AG04449 (cell line): ENCODE results near the gene COL15A1.

Experiments used
- CTCF ChIA-PET: fragments of 350-600 bp; formaldehyde crosslinking; extraction: SDS; loops from one replicate; lab custom pipeline; 2021; ENCODE audit warnings: antibody characterized with exemption; lab: Yijun Ruan, JAX
- POLR2A ChIA-PET: fragments of 400-600, 350-600 bp; formaldehyde crosslinking; extraction: SDS; loops from one replicate; lab custom pipeline; 2020; ENCODE audit warnings: antibody characterized with exemption, inconsistent platforms; lab: Yijun Ruan, JAX
- DNase-seq: peaks from one replicate; pipeline ENCODE4 v3.0.0-alpha.2; 2010; ENCODE audit warnings: low read depth, low spot score
- H3K4me3 ChIP-seq: 2 replicates; pipeline ENCODE4 v1.5.1; 2011; ENCODE audit warnings: low read depth, mild to moderate bottlenecking, control low read depth, low read length
- TF ChIP-seq, protein P1 (sequence below): IDR thresholded peaks from one replicate; pipeline ENCODE4 v1.5.1; 2011; ENCODE audit warnings: mild to moderate bottlenecking, moderate library complexity, low read length, control low read depth, inconsistent platforms; ENCODE audit not compliant: insufficient read depth; ENCODE audit errors: missing control alignments

Gene COL15A1

DNA sequence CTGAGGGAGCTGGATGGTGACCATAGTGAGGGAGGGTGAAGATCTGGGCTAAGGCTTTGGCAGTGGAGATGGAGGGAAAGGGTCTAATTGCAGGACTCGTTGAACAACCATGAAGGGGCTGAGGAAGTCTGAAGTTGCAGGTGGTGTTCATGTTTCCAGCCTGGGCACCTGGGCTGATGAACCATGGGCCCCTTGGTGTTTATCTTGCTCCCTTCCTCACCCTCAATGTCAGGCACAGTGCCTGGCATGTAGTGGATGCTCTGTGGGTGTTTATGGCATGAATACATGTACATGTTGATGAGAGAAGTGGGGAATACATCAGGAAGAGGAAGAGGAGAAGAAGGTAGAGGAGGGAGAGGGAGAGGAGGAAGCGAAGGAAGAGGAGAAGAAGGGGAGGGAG lies 31.3 kb upstream of the COL15A1 start:
- no peak overlapping the region for H3K4me3 ChIP-seq
- ChIA-PET POLR2A (interaction anchor here (0.7 kb wide), 1 partner anchor 17 kb away, joined by 3 read pairs; no protein-coding TSS in a partner anchor), CTCF (interaction anchor here (0.6 to 4.6 kb wide), 4 partner anchors 11 to 63 kb away, joined by 3 to 17 read pairs (median 4); no protein-coding TSS in a partner anchor)
- no peak for DNase-seq
- TF ChIP-seq, protein P1, sequence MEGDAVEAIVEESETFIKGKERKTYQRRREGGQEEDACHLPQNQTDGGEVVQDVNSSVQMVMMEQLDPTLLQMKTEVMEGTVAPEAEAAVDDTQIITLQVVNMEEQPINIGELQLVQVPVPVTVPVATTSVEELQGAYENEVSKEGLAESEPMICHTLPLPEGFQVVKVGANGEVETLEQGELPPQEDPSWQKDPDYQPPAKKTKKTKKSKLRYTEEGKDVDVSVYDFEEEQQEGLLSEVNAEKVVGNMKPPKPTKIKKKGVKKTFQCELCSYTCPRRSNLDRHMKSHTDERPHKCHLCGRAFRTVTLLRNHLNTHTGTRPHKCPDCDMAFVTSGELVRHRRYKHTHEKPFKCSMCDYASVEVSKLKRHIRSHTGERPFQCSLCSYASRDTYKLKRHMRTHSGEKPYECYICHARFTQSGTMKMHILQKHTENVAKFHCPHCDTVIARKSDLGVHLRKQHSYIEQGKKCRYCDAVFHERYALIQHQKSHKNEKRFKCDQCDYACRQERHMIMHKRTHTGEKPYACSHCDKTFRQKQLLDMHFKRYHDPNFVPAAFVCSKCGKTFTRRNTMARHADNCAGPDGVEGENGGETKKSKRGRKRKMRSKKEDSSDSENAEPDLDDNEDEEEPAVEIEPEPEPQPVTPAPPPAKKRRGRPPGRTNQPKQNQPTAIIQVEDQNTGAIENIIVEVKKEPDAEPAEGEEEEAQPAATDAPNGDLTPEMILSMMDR = no peak

DNA sequence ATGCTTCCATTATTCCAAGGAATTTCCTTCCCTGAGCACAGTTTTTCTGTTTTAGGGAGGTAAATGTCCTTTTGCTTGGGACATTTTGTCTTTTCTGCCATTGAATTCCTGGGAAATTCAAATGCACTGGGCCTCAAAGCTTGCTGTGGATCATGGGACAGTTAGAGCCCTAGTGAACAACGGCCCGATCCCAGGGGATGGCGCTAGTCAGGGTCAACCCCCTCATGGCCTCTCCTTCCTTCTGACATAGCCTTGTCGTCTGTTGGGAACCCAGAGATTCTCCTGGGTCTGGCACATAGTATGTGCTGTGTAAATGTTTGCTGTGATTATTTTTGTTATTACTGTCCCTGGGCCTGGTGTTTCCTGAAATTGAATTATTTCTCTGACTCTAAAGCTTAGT lies 30.7 kb upstream of the COL15A1 start:
- POLR2A ChIA-PET = no interaction called here
- CTCF ChIA-PET = interaction anchor here (1.4 to 4.6 kb wide), 3 partner anchors 10 to 62 kb away, joined by 4 to 17 read pairs (median 4); no protein-coding TSS in a partner anchor
- no peak overlapping the region for H3K4me3 ChIP-seq
- TF ChIP-seq, protein P1 = no peak
- no peak for DNase-seq

DNA sequence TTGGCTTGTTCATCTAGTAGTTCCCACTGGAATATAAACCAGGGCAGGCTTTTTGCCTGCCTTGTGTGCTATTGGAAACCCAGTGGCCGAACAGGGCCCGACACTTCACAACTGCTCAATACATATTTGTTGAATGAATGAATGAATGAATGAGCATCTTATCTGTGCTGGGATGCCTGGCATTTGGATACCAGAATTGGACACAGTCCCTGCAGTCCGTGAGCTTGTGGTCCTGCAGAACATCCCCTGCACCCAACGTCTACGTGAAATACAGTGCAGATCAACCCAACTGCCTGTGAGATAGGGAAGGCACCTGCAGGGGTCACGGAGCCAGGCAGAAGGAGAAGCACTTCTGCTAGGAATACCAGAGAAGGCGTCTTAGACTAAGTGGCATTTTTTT lies 30.0 kb upstream of the COL15A1 start:
- CTCF ChIA-PET = interaction anchor here (4.6 kb wide), 1 partner anchor 9 kb away, joined by 17 read pairs; no protein-coding TSS in a partner anchor
- no peak for DNase-seq
- no peak overlapping the region for H3K4me3 ChIP-seq
- POLR2A ChIA-PET = no interaction called here
- TF ChIP-seq, protein P1 = no peak

DNA sequence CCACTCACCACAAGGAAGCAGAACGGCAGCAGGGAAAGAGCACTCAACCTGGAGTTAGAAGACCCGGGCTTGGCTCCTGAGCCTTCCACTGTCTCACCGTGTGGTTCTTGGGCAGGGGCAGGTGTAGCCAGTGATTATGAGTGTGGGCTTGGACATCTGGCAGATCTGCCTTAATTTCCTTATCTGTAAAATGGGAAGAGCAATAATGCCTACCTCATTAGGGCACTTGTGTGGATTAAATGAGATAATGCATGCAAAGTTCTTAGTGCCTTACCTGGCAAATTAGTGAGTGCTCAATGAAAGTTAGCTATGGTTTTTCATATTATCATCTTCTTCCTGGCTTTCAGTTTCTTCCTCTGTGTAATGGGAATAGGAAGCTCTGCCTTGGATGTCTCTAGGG lies 28.1 kb upstream of the COL15A1 start:
- TF ChIP-seq, protein P1 = no peak
- CTCF ChIA-PET = no interaction called here

DNA sequence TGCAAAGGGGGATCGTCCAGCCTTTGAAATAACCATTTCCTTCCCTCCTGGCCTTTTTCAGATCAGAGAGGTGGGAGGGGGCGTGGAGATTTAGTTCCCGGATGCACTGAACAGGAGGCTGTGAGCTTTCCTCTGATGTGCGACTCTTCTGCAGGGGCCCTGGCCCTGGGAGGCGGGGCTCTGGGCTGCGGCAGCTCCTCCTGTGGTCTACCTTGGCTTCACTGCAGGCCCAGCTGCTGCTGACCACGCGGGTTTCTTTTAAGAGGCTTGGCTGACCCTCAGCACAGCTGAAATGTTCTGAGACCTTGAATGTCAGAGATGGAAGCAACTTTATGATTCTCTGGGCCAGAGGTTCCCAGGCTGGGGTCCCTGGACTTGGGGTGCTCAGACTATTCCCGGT lies 27.0 kb upstream of the COL15A1 start:
- H3K4me3 ChIP-seq = no peak overlapping the region
- TF ChIP-seq, protein P1 = no peak
- CTCF ChIA-PET = interaction anchor here (1.0 to 2.0 kb wide), 3 partner anchors 8 to 248 kb away, joined by 3 to 5 read pairs (median 3); no protein-coding TSS in a partner anchor
- POLR2A ChIA-PET = no interaction called here
- no peak for DNase-seq

More for the DNA sequence above, 28.1 kb upstream of the COL15A1 start:
- DNase-seq = no peak
- POLR2A ChIA-PET = no interaction called here
- H3K4me3 ChIP-seq = no peak overlapping the region

DNA sequence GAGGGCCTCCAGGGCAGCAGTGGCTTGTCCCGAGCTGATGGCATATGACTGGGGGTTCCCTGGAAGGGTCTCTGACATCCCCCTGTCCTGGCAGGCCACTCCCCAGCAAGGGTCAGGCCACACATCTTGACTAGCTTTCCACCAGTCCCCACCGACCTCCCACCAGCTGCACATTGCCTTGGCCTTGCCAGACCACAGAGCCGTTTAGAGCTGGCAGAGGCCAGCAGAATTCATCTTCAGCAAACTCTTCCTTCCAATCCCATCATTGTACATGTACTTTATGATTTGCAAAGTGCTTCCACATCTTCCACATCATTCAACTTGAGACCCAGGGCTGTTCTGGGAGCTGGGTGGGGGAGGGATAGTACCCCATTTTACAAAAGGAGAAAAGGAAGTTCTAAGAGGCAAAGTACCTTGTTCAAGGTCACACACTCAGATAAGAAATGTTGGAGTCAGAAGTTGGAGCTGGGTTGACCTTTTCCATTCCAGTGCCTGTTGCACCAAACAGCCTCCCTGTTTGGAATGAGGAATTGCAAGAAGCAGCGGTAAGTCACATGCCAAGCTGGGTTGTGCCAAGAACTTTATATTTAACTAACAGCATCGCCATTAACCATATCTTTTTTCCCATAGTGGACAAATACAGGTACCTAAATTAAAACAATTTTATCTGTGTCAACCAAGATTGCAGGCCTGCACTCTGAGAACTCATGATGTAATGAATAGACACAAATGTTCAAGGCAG lies 25.8 kb upstream of the COL15A1 start:
- CTCF ChIA-PET = interaction anchor here (1.0 to 2.0 kb wide), 3 partner anchors 9 to 57 kb away, joined by 3 to 5 read pairs (median 3); no protein-coding TSS in a partner anchor
- POLR2A ChIA-PET = interaction anchor here (0.7 kb wide), 1 partner anchor 11 kb away, joined by 3 read pairs; no protein-coding TSS in a partner anchor
- DNase-seq = no peak
- TF ChIP-seq, protein P1 = no peak
- H3K4me3 ChIP-seq = no peak overlapping the region
